ENCODE data around the gene KRTAP4-8.

- TF ChIP-seq REST (IDR thresholded peaks at IDR 0.05; ENCODE audit: insufficient read depth in 1 of 2, low read depth in 2 of 2, low read length in 2 of 2) (no peak), POLR2AphosphoS5 (IDR thresholded peaks at IDR 0.05; ENCODE audit: low read depth, low read length) (no peak), TAF1 (IDR thresholded peaks at IDR 0.05; ENCODE audit: borderline replicate concordance, insufficient read depth, low read length) (no peak), SIN3A (IDR thresholded peaks at IDR 0.05; ENCODE audit: borderline replicate concordance, insufficient read depth, low read length) (no peak)
These were observed 26.2 kb downstream of the KRTAP4-8 start for GRCh38 chr17:41071606-41072360.

All from PFSK-1 (cell line).